Mesenchymal stem cell (in vitro differentiated cells and primary cell): ENCODE results near the gene GPER1.

Experiments
- DNase-seq: peaks from one replicate; pipeline ENCODE4 v3.0.0-alpha.2; 2013
- H2AFZ ChIP-seq: one replicate; pipeline ENCODE4 v1.6.1; 2013; ENCODE audit warnings: low read depth, mild to moderate bottlenecking, control low read depth, inconsistent platforms, low read length, moderate library complexity
- H2AK5ac ChIP-seq: 2 replicates; pipeline ENCODE4 v1.6.1; 2013; ENCODE audit warnings: low read length, moderate library complexity, mild to moderate bottlenecking, inconsistent platforms; ENCODE audit not compliant: severe bottlenecking
- H2BK120ac ChIP-seq: one replicate; pipeline ENCODE4 v1.6.1; 2013; ENCODE audit warnings: low read depth, mild to moderate bottlenecking, inconsistent platforms, low read length, moderate library complexity
- H2BK12ac ChIP-seq, 2 experiments: one replicate each; pipeline ENCODE4 v1.6.1; 2013; ENCODE audit warnings: inconsistent platforms in 2 of 2, low read length in 2 of 2, mild to moderate bottlenecking in 2 of 2, moderate library complexity in 2 of 2, control low read depth in 1 of 2
- H2BK15ac ChIP-seq: one replicate; pipeline ENCODE4 v1.6.1; 2013; ENCODE audit warnings: mild to moderate bottlenecking, low read depth, inconsistent platforms; ENCODE audit not compliant: poor library complexity, severe bottlenecking
- H2BK5ac ChIP-seq: 2 replicates; pipeline ENCODE4 v1.6.1; 2013; ENCODE audit warnings: low read depth, mild to moderate bottlenecking, low read length, control low read depth, inconsistent platforms; ENCODE audit not compliant: poor library complexity, severe bottlenecking
- H3K14ac ChIP-seq, 2 experiments: one replicate each; pipeline ENCODE4 v1.6.1; 2013; ENCODE audit warnings: inconsistent platforms in 2 of 2, low read length in 2 of 2, control low read depth in 1 of 2, mild to moderate bottlenecking in 1 of 2, moderate library complexity in 1 of 2
- H3K18ac ChIP-seq, 2 experiments: one replicate each; pipeline ENCODE4 v1.6.1; 2013; ENCODE audit warnings: inconsistent platforms in 2 of 2, low read length in 2 of 2, control low read depth in 1 of 2, low read depth in 1 of 2, mild to moderate bottlenecking in 1 of 2
- H3K23ac ChIP-seq, 2 experiments: one replicate each; pipeline ENCODE4 v1.6.1; 2013; ENCODE audit warnings: inconsistent platforms in 2 of 2, low read length in 2 of 2, mild to moderate bottlenecking in 2 of 2, moderate library complexity in 2 of 2, control low read depth in 1 of 2
- H3K27ac ChIP-seq: 2 replicates; pipeline ENCODE4 v1.5.1; 2013; ENCODE audit warnings: mild to moderate bottlenecking, moderate library complexity, low read length, control low read depth, inconsistent platforms; ENCODE audit not compliant: poor library complexity, severe bottlenecking
- H3K27me3 ChIP-seq, 2 experiments: 2 replicates each; pipeline versions ENCODE4 v1.6.1 to v1.7.0; 2013; ENCODE audit warnings: low read length in 2 of 2, mild to moderate bottlenecking in 2 of 2, moderate library complexity in 2 of 2, control low read depth in 1 of 2, inconsistent platforms in 1 of 2; ENCODE audit not compliant: control insufficient read depth in 1 of 2, insufficient read depth in 1 of 2
- H3K36me3 ChIP-seq, 2 experiments: 2 replicates each; pipeline versions ENCODE4 v1.6.1 to v1.7.0; 2013; ENCODE audit warnings: low read length in 2 of 2, control low read depth in 1 of 2, inconsistent platforms in 1 of 2, low read depth in 1 of 2, mild to moderate bottlenecking in 1 of 2; ENCODE audit not compliant: insufficient read depth in 2 of 2, control insufficient read depth in 1 of 2
- H3K4ac ChIP-seq, 2 experiments: one replicate each; pipeline ENCODE4 v1.6.1; 2013; ENCODE audit warnings: inconsistent platforms in 2 of 2, low read length in 2 of 2, mild to moderate bottlenecking in 2 of 2, moderate library complexity in 2 of 2, control low read depth in 1 of 2, low read depth in 1 of 2
- H3K4me1 ChIP-seq: 2 replicates; pipeline ENCODE4 v1.6.1; 2013; ENCODE audit warnings: low read depth, low read length, control low read depth; ENCODE audit not compliant: control insufficient read depth, insufficient read depth
- H3K4me2 ChIP-seq: 2 replicates; pipeline ENCODE4 v1.6.1; 2013; ENCODE audit warnings: low read length, mild to moderate bottlenecking, inconsistent platforms; ENCODE audit not compliant: poor library complexity, severe bottlenecking
- H3K4me3 ChIP-seq, 2 experiments: 2 replicates each; pipeline versions ENCODE4 v1.5.1 to v1.7.0; 2013; ENCODE audit warnings: low read length in 2 of 2, mild to moderate bottlenecking in 2 of 2, control low read depth in 1 of 2, low read depth in 1 of 2; ENCODE audit not compliant: insufficient read depth in 1 of 2
- H3K79me1 ChIP-seq: replicated peaks from 2 replicates; pipeline ENCODE4 v1.6.1; 2013; ENCODE audit warnings: mild to moderate bottlenecking, control low read depth, low read length, inconsistent platforms; ENCODE audit not compliant: poor library complexity, severe bottlenecking
- H3K9ac ChIP-seq: 2 replicates; pipeline ENCODE4 v1.7.0; 2013; ENCODE audit warnings: mild to moderate bottlenecking, low read length, moderate library complexity
- H3K9me3 ChIP-seq: 2 replicates; pipeline ENCODE4 v1.7.0; 2013; ENCODE audit warnings: mild to moderate bottlenecking, low read length; ENCODE audit not compliant: control insufficient read depth
- H4K8ac ChIP-seq: one replicate; pipeline ENCODE4 v1.6.1; 2013; ENCODE audit warnings: inconsistent platforms, mild to moderate bottlenecking, low read length, moderate library complexity
- H4K91ac ChIP-seq: one replicate; pipeline ENCODE4 v1.6.1; 2013; ENCODE audit warnings: mild to moderate bottlenecking, low read length, inconsistent platforms
- WGBS: methylation state at CpG from one replicate; pipeline ENCODE4 v1.1.7; 2013; ENCODE audit warnings: mixed read lengths; 5-methylcytosine and 5-hydroxymethylcytosine counted together

GPER1 gene

GRCh38 chr7:1086588-1087464 is 1.1 kb upstream of the GPER1 start:
- H3K4me3 ChIP-seq, result peak overlapping the region; percentile 45 to 89
- H2BK12ac ChIP-seq, result peak overlapping the region in 1 of 2 experiments; percentile 85
- H3K27me3 ChIP-seq, result no peaks in the 10 kb centered on the region
- H3K14ac ChIP-seq, result no peak overlapping the region
- peaks cover 11 to 31% of the 10 kb centered on the region in 2 experiments for H3K36me3 ChIP-seq
- H3K23ac ChIP-seq, result no peak overlapping the region
- no peak overlapping the region for H3K4ac ChIP-seq
- peak overlapping the region; percentile 75 to 77 for H3K18ac ChIP-seq
- DNase-seq, result peak; percentile 68
- peaks cover 44% of the 10 kb centered on the region for H3K4me1 ChIP-seq
- H2BK120ac ChIP-seq, result peak overlapping the region; percentile 42
- peak overlapping the region; percentile 29 for H2AFZ ChIP-seq
- H4K8ac ChIP-seq, result peak overlapping the region; percentile 72
- peaks cover 30% of the 10 kb centered on the region for H3K79me1 ChIP-seq
- H4K91ac ChIP-seq, result no peak overlapping the region
- H2BK15ac ChIP-seq, result peak overlapping the region; percentile 12
- peak overlapping the region; percentile 88 for H3K9ac ChIP-seq
- H2AK5ac ChIP-seq, result no peak overlapping the region
- H2BK5ac ChIP-seq, result no peak overlapping the region
- H3K27ac ChIP-seq, result peak overlapping the region; percentile 66
- WGBS, result 14% methylated on average over 36 of the region's 45 CpGs
- no peaks in the 10 kb centered on the region for H3K9me3 ChIP-seq
- H3K4me2 ChIP-seq, result peak overlapping the region; percentile 69

GRCh38 chr7:1087465-1087814 is 473 bp upstream of the GPER1 start:
- H3K4ac ChIP-seq, result no peak overlapping the region
- WGBS, result 22% methylated on average over 5 of the region's 6 CpGs

GRCh38 chr7:1090236-1090635 is 2.3 kb downstream of the GPER1 start:
- Histone ChIP-seq H2AFZ (no peak overlapping the region), H2BK5ac (no peak overlapping the region), H3K4me3 (no peak overlapping the region), H3K4me1 (peaks cover 39% of the 10 kb centered on the region), H3K4ac (no peak overlapping the region), H3K4me2 (no peak overlapping the region), H2BK120ac (no peak overlapping the region), H4K8ac (no peak overlapping the region), H3K14ac (peak overlapping the region in 1 of 2 experiments; percentile 69), H3K23ac (peak overlapping the region in 1 of 2 experiments; percentile 5), H3K18ac (no peak overlapping the region), H4K91ac (peak overlapping the region; percentile 14), H3K9ac (no peak overlapping the region), H2BK12ac (no peak overlapping the region), H3K79me1 (peaks cover 32% of the 10 kb centered on the region), H2BK15ac (no peak overlapping the region), H3K36me3 (peaks cover 37 to 42% of the 10 kb centered on the region in 2 experiments), H3K9me3 (no peaks in the 10 kb centered on the region), H2AK5ac (no peak overlapping the region), H3K27ac (no peak overlapping the region), H3K27me3 (no peaks in the 10 kb centered on the region)
- no peak for DNase-seq
- WGBS, result 96% methylated on average over 21 of the region's 21 CpGs

More at GRCh38 chr7:1087465-1087814, 473 bp upstream of the GPER1 start:
- peak; percentile 52 for DNase-seq
- Histone ChIP-seq H3K27me3 (no peaks in the 10 kb centered on the region), H3K4me2 (peak overlapping the region; percentile 69), H3K14ac (no peak overlapping the region), H3K27ac (peak overlapping the region; percentile 66), H2BK120ac (no peak overlapping the region), H3K18ac (no peak overlapping the region), H2AK5ac (no peak overlapping the region), H3K9me3 (no peaks in the 10 kb centered on the region), H3K36me3 (peaks cover 17 to 32% of the 10 kb centered on the region in 2 experiments), H3K4me1 (peaks cover 38% of the 10 kb centered on the region), H2BK5ac (no peak overlapping the region), H4K8ac (no peak overlapping the region), H2AFZ (no peak overlapping the region), H2BK12ac (no peak overlapping the region), H4K91ac (no peak overlapping the region), H3K79me1 (peaks cover 35% of the 10 kb centered on the region), H3K4me3 (peak overlapping the region in 1 of 2 experiments; percentile 89), H2BK15ac (no peak overlapping the region), H3K23ac (no peak overlapping the region), H3K9ac (peak overlapping the region; percentile 88)
